HG02885 (cell line): ENCODE measurements around the gene TREML4.
"Not testable (repeated sequence)": the region's sequence is repeated elsewhere in the genome, so short reads cannot be mapped to it uniquely, and the experiment has no call there.

Experiments used
- ATAC-seq: cut with Tn5 transposase; IDR thresholded peaks from one replicate; pipeline ENCODE4 v1.9.1; 2021; ENCODE audit warnings: mild to moderate bottlenecking; ENCODE audit not compliant: unreplicated experiment, poor library complexity

TREML4 gene

GRCh38 chr6:41228096-41228495, at the start of gene TREML4:
TREML4 (plus strand) TSS chr6:41228349; CDS start chr6:41228428, 79 bp downstream.
- ATAC-seq: no peak

- ATAC-seq: no peak
Measured at GRCh38 chr6:41179163-41179562, 49.0 kb upstream of the TREML4 start.

GRCh38 chr6:41181566-41181965, 46.6 kb upstream of the TREML4 start:
- no peak for ATAC-seq

GRCh38 chr6:41182069-41183034, 45.8 kb upstream of the TREML4 start:
- no peak for ATAC-seq

- no peak for ATAC-seq
Measured at GRCh38 chr6:41184761-41185160, 43.4 kb upstream of the TREML4 start.

- ATAC-seq: no peak
Measured at GRCh38 chr6:41186031-41186562, 42.1 kb upstream of the TREML4 start.

GRCh38 chr6:41187924-41188886, 39.9 kb upstream of the TREML4 start:
- no peak for ATAC-seq

- not testable (repeated sequence) for ATAC-seq
Measured at GRCh38 chr6:41189046-41189445, 39.1 kb upstream of the TREML4 start.

GRCh38 chr6:41189967-41190366, 38.2 kb upstream of the TREML4 start:
- ATAC-seq: no peak

- ATAC-seq: no peak
Measured at GRCh38 chr6:41190791-41191190, 37.4 kb upstream of the TREML4 start.

GRCh38 chr6:41191569-41191968, 36.6 kb upstream of the TREML4 start:
- ATAC-seq: no peak

GRCh38 chr6:41193171-41193734, 34.9 kb upstream of the TREML4 start:
- ATAC-seq: no peak

GRCh38 chr6:41193884-41194283, 34.3 kb upstream of the TREML4 start:
- ATAC-seq: no peak

GRCh38 chr6:41194386-41194785, 33.8 kb upstream of the TREML4 start:
- ATAC-seq: no peak

GRCh38 chr6:41197234-41197633, 30.9 kb upstream of the TREML4 start:
- ATAC-seq: no peak

GRCh38 chr6:41199552-41200246, 28.4 kb upstream of the TREML4 start:
- peak; percentile 68 for ATAC-seq

- ATAC-seq: peak; percentile 24
Measured at GRCh38 chr6:41200296-41200900, 27.8 kb upstream of the TREML4 start.

GRCh38 chr6:41200901-41201763, 27.0 kb upstream of the TREML4 start, which contains the start of gene TREML2:
TREML2 (minus strand) TSS chr6:41201149; CDS start chr6:41201008, 141 bp downstream.
- ATAC-seq: no peak
